Subcutaneous abdominal adipose tissue (tissue), 5 donors: Measurements from ENCODE around the gene HAPLN3.

ENCODE experiments used
- H3K27ac ChIP-seq: one replicate; pipeline ENCODE4 v1.7.0; 2013; ENCODE audit warnings: low read depth, mild to moderate bottlenecking, inconsistent platforms, low read length, moderate library complexity
- H3K27me3 ChIP-seq, 5 donors: one replicate each; pipeline ENCODE4 v1.7.0; 2013; ENCODE audit warnings: low read length in 5 of 5, inconsistent platforms in 1 of 5; ENCODE audit not compliant: control insufficient read depth in 5 of 5, insufficient read depth in 4 of 5
- H3K36me3 ChIP-seq, 5 donors: one replicate each; pipeline ENCODE4 v1.7.0; 2013; ENCODE audit warnings: low read length in 5 of 5; ENCODE audit not compliant: control insufficient read depth in 5 of 5, insufficient read depth in 5 of 5
- H3K4me1 ChIP-seq, 5 donors: one replicate each; pipeline ENCODE4 v1.7.0; 2013; ENCODE audit warnings: low read length in 5 of 5, mild to moderate bottlenecking in 3 of 5, moderate library complexity in 1 of 5; ENCODE audit not compliant: control insufficient read depth in 5 of 5, insufficient read depth in 5 of 5
- H3K4me3 ChIP-seq, 5 donors: one replicate each; pipeline ENCODE4 v1.7.0; 2013; ENCODE audit warnings: low read length in 5 of 5, low read depth in 1 of 5
- H3K9ac ChIP-seq, 5 donors: one replicate each; pipeline ENCODE4 v1.7.0; 2013; ENCODE audit warnings: low read length in 5 of 5, mild to moderate bottlenecking in 4 of 5, moderate library complexity in 3 of 5
- H3K9me3 ChIP-seq, 5 donors: one replicate each; pipeline ENCODE4 v1.7.0; 2013; ENCODE audit warnings: low read length in 5 of 5; ENCODE audit not compliant: control insufficient read depth in 5 of 5
- donor health status: healthy.
- donor health status: healthy.
- donor health status: healthy.
- donor health status: healthy.
- donor health status: healthy.

HAPLN3 gene

DNA sequence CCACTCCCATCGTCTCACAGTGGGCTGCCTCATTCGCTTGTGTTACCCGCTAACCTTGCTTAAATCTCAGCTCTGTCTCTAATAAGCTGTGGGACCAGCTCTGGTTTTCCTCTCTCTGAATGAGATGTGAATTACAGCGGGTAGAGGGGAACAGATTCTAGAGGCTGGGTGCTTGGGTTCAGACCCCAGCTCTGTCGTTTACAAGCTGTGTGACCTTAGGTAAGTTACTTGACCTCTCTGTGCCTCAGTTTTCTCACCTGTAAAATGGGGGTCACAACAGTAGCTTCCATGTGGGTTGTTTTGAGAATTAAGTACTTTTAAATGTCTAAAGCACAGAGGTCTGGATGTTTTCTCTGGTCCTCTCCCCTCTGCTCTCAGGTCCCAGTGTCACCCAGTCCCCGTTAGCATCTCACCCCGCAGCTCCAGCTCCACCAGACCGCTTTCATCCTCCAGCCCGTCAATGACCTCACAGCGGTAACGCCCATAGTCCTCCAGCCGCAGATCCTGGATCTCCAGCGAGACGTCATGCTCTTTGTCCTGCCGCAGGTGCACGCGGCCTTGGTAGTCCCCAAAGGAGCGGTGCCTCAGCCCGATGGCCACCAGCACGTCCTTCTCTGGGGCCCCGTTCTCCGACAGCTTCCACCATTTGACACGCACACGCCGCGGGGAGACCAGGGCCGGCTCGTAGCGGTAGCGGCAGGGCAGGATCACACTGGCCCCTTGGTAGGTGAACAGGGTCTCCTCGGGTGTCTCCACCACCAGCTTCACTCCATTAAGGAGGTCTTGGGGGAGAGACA is 14.2 kb downstream of the HAPLN3 start:
- Histone ChIP-seq H3K4me1 (no peaks in the 10 kb centered on the region), H3K9me3 (no peaks in the 10 kb centered on the region), H3K4me3 (no peak overlapping the region), H3K36me3 (peaks cover 0 to 9% (median 0%) of the 10 kb centered on the region in 5 donors), H3K27me3 (no peaks in the 10 kb centered on the region), H3K27ac (no peak overlapping the region), H3K9ac (no peak overlapping the region)

GRCh38 chr15:88878720-88879184 is 16.6 kb downstream of the HAPLN3 start:
- Histone ChIP-seq H3K9ac (no peak overlapping the region), H3K36me3 (peaks cover 0 to 9% (median 0%) of the 10 kb centered on the region in 5 donors), H3K27me3 (peaks cover 0 to 6% (median 2%) of the 10 kb centered on the region in 5 donors), H3K27ac (no peak overlapping the region), H3K4me3 (no peak overlapping the region), H3K9me3 (no peaks in the 10 kb centered on the region), H3K4me1 (no peaks in the 10 kb centered on the region)

DNA sequence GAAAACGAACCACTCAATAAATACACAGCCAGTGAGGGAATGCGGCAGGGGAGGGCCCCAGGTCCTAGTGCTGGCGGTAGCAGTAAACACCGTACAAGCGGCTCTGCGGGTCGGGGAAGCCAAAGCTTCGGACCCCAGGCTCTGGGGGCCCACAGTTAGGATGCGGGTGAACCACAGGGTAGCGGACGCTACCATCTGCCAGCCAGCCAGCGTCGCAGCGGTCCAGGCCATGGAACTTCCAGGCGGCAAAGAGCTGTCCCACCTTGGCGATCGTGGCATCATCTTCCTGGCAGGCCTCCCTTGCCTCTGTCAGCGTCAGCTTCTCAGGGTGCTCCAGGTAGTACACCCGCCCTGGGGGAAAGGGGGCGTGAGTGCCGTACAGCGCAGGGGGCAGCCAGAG is 17.4 kb downstream of the HAPLN3 start:
- Histone ChIP-seq H3K4me3 (no peak overlapping the region), H3K4me1 (no peaks in the 10 kb centered on the region), H3K27ac (no peak overlapping the region), H3K9ac (no peak overlapping the region), H3K36me3 (peaks cover 0 to 9% (median 0%) of the 10 kb centered on the region in 5 donors), H3K27me3 (peaks cover 0 to 8% (median 4%) of the 10 kb centered on the region in 5 donors), H3K9me3 (no peaks in the 10 kb centered on the region)

DNA sequence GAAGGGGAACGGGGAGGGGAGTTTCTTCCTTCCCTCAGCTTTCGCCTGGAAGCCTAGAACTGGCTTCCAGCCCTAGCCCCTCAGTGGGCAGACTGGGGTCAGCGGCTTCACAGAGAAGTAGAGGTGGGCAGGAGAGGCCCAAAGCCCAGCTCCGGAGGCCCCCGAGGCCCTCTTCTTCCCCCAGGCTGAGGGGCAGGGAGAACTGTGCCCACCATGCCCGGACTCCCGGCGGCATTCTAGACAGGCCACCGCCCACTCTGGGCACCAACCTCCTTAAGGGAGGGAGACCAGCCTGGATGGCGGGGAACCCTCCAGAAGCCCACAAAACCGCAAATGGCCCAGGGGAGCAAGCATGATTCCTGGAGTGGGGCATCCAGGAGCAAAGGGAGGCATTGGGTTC is 17.9 kb downstream of the HAPLN3 start:
- H3K27me3 ChIP-seq: peaks cover 0 to 9% (median 5%) of the 10 kb centered on the region in 5 donors
- no peak overlapping the region for H3K4me3 ChIP-seq
- no peak overlapping the region for H3K9ac ChIP-seq
- H3K36me3 ChIP-seq: peaks cover 0 to 9% (median 0%) of the 10 kb centered on the region in 5 donors
- H3K27ac ChIP-seq: no peak overlapping the region
- H3K9me3 ChIP-seq: no peaks in the 10 kb centered on the region
- no peaks in the 10 kb centered on the region for H3K4me1 ChIP-seq

GRCh38 chr15:88876573-88876972 is 18.8 kb downstream of the HAPLN3 start:
- Histone ChIP-seq H3K36me3 (peaks cover 0 to 6% (median 0%) of the 10 kb centered on the region in 5 donors), H3K4me1 (no peaks in the 10 kb centered on the region), H3K9ac (no peak overlapping the region), H3K9me3 (no peaks in the 10 kb centered on the region), H3K27me3 (peaks cover 0 to 10% (median 8%) of the 10 kb centered on the region in 5 donors), H3K27ac (no peak overlapping the region), H3K4me3 (no peak overlapping the region)

GRCh38 chr15:88874684-88875083 is 20.7 kb downstream of the HAPLN3 start:
- no peak overlapping the region for H3K27ac ChIP-seq
- peaks cover 0 to 5% (median 0%) of the 10 kb centered on the region in 5 donors for H3K36me3 ChIP-seq
- no peak overlapping the region for H3K4me3 ChIP-seq
- H3K4me1 ChIP-seq: no peaks in the 10 kb centered on the region
- peaks cover 0 to 16% (median 8%) of the 10 kb centered on the region in 5 donors for H3K27me3 ChIP-seq
- H3K9ac ChIP-seq: no peak overlapping the region
- H3K9me3 ChIP-seq: no peaks in the 10 kb centered on the region

DNA sequence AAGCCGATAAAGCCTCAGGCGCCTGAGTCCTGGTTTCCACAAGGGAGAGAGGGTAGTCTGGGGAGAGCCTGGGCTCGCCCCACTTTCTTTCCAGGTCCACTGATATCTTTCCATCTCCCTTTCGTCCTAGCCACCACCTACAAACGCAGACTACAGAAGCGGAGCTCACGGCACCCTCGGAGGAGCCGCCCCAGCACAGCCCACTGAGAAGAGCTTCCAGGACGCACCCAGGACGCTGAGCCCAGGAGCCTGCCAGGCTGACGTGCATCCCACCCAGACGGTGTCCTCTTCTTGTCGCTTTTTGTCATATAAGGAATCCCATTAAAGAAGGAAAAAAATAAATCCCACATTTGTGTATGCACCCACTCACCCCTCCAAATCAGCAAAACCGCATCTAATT is 21.1 kb downstream of the HAPLN3 start:
- H3K9me3 ChIP-seq: no peaks in the 10 kb centered on the region
- no peak overlapping the region for H3K9ac ChIP-seq
- H3K4me3 ChIP-seq: no peak overlapping the region
- peaks cover 0 to 16% (median 8%) of the 10 kb centered on the region in 5 donors for H3K27me3 ChIP-seq
- H3K36me3 ChIP-seq: peaks cover 0 to 5% (median 0%) of the 10 kb centered on the region in 5 donors
- no peaks in the 10 kb centered on the region for H3K4me1 ChIP-seq
- H3K27ac ChIP-seq: no peak overlapping the region

DNA sequence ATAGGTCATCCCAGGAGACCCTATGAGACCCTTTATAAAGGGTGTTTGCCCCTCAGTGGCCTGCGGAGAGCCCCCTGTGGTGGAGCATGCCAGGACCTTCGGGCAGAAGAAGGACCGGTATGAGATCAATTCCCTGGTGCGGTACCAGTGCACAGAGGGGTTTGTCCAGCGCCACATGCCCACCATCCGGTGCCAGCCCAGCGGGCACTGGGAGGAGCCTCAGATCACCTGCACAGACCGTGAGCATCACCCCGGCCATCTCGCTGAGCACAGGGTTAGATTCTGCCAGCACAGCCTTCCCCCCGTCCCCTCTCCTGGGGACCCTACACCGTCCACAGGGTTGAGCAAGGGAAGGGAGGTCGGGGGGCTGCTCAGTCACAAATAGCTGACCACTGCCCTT is 21.6 kb downstream of the HAPLN3 start:
- Histone ChIP-seq H3K36me3 (peaks cover 0 to 5% (median 0%) of the 10 kb centered on the region in 5 donors), H3K4me1 (no peaks in the 10 kb centered on the region), H3K9me3 (no peaks in the 10 kb centered on the region), H3K4me3 (no peak overlapping the region), H3K9ac (no peak overlapping the region), H3K27me3 (peaks cover 0 to 16% (median 8%) of the 10 kb centered on the region in 5 donors), H3K27ac (no peak overlapping the region)

GRCh38 chr15:88872706-88873105 is 22.6 kb downstream of the HAPLN3 start:
- no peaks in the 10 kb centered on the region for H3K4me1 ChIP-seq
- peaks cover 0 to 5% (median 0%) of the 10 kb centered on the region in 5 donors for H3K36me3 ChIP-seq
- H3K27me3 ChIP-seq: peaks cover 6 to 16% (median 8%) of the 10 kb centered on the region in 5 donors
- H3K27ac ChIP-seq: no peak overlapping the region
- no peak overlapping the region for H3K9ac ChIP-seq
- no peak overlapping the region for H3K4me3 ChIP-seq
- H3K9me3 ChIP-seq: no peaks in the 10 kb centered on the region

- Histone ChIP-seq H3K4me3 (no peak overlapping the region), H3K9ac (no peak overlapping the region), H3K4me1 (no peaks in the 10 kb centered on the region), H3K9me3 (no peaks in the 10 kb centered on the region), H3K36me3 (peaks cover 0 to 5% (median 0%) of the 10 kb centered on the region in 5 donors), H3K27me3 (peaks cover 6 to 16% (median 8%) of the 10 kb centered on the region in 5 donors), H3K27ac (no peak overlapping the region)
Measured at GRCh38 chr15:88872106-88872505, 23.2 kb downstream of the HAPLN3 start.
